Suprapubic skin (tissue), 4 donors: Measurements from ENCODE around the gene KRTAP5-4.

Experiments
- CTCF ChIP-seq, 2 donors: fragments of 200-600 bp in 1 of 2; fragments of 450-650 bp in 1 of 2; sonication (generic) in 1 of 2; IDR thresholded peaks; one replicate each; pipeline ENCODE4 v1.5.1; 2016 to 2019; ENCODE audit warnings: antibody characterized with exemption in 2 of 2, mild to moderate bottlenecking in 1 of 2, moderate library complexity in 1 of 2
- EP300 ChIP-seq: sonication (generic); formaldehyde crosslinking; IDR thresholded peaks from one replicate; pipeline ENCODE4 v1.6.1; 2017; ENCODE audit warnings: antibody characterized with exemption
- POLR2AphosphoS5 ChIP-seq, 3 donors: sonication (generic); formaldehyde crosslinking; IDR thresholded peaks; one replicate each; pipeline ENCODE4 v1.6.1; 2017; ENCODE audit warnings: antibody characterized with exemption in 3 of 3

GRCh38 chr11:1652026-1652425 lies 30.1 kb upstream of the KRTAP5-4 start:
- no peak for TF ChIP-seq POLR2AphosphoS5 (IDR thresholded peaks at IDR 0.05)
- no peak for TF ChIP-seq CTCF (IDR thresholded peaks at IDR 0.05)
- no peak for TF ChIP-seq EP300
